HepG2 (cell line): ENCODE measurements around the gene NEDD4L. TPM values are rescaled to one million over a fixed set of nuclear protein-coding genes. Genes with fewer than 3 reads are reported as not detected.

Source experiments
- ATAC-seq: fragments of 200-7000 bp; cut with Tn5 transposase; 3 replicates; pipeline ENCODE4 v1.9.1; 2020; ENCODE audit warnings: mild to moderate bottlenecking, moderate library complexity
- BruUV-seq: library from RNA; stranded (reverse); fragments of 400-500 nt; replicated peaks from 2 replicates; lab custom pipeline; 2021; lab: Mats Ljungman, UMichigan
- CTCF ChIA-PET: fragments of 300-600 bp; formaldehyde crosslinking; extraction: SDS; loops from one replicate; lab custom pipeline; 2021; ENCODE audit warnings: low total read pairs, inconsistent platforms, low intra/inter-chr PET ratio; lab: Yijun Ruan, JAX
- POLR2A ChIA-PET: fragments of 350-600 bp; sonication (Branson Sonifier 250); formaldehyde crosslinking; loops from one replicate; lab custom pipeline; 2020; ENCODE audit warnings: antibody characterized with exemption, inconsistent platforms; lab: Yijun Ruan, JAX
- DNase-seq: peaks from one replicate; pipeline ENCODE4 v3.0.0-alpha.2; 2015; ENCODE audit warnings: low spot score
- FAIRE-seq: peaks from 3 replicates; lab custom pipeline; 2011; peaks lifted over from hg19 to GRCh38; lab: Jason Lieb, UNC
- H2AFZ ChIP-seq: one replicate; pipeline ENCODE4 v1.6.1; 2011; ENCODE audit warnings: low read length, inconsistent platforms
- H3K27ac ChIP-seq: fragments of 300-600 bp; 3 replicates; pipeline ENCODE4 v1.8.0; 2011; ENCODE audit warnings: mixed run types, mild to moderate bottlenecking, mixed read lengths, low read length, inconsistent platforms; ENCODE audit not compliant: insufficient read depth; ENCODE audit errors: extremely low read length
- H3K27me3 ChIP-seq, 2 experiments: fragments of 200-600 bp in 1 of 2; 2 replicates in 1 of 2; 3 replicates in 1 of 2; pipeline versions ENCODE4 v1.6.0 to v1.8.0; 2011; ENCODE audit warnings: low read length in 2 of 2, mild to moderate bottlenecking in 2 of 2, moderate library complexity in 2 of 2, inconsistent platforms in 1 of 2; ENCODE audit not compliant: insufficient read depth in 2 of 2, control insufficient read depth in 1 of 2
- H3K36me3 ChIP-seq, 2 experiments: fragments of 200-600 bp in 1 of 2; replicated peaks in 1 of 2; 2 replicates in 1 of 2; 3 replicates in 1 of 2; pipeline versions ENCODE4 v1.5.1 to v1.8.0; 2011; ENCODE audit warnings: low read length in 2 of 2, inconsistent platforms in 1 of 2; ENCODE audit not compliant: insufficient read depth in 2 of 2, control insufficient read depth in 1 of 2
- H3K4me1 ChIP-seq: 2 replicates; pipeline ENCODE4 v1.5.1; 2012; ENCODE audit warnings: low read length, inconsistent platforms; ENCODE audit not compliant: insufficient read depth
- H3K4me2 ChIP-seq: 2 replicates; pipeline ENCODE4 v1.6.0; 2011; ENCODE audit warnings: low read depth, low read length, inconsistent platforms
- H3K4me3 ChIP-seq, 3 experiments: fragments of 200-600 bp in 1 of 3; sonication (generic), shearing (Covaris generic) in 1 of 3; replicated peaks in 1 of 3; 2 replicates each; pipeline ENCODE4 v1.5.1; 2011 to 2016; ENCODE audit warnings: low read length in 3 of 3, inconsistent platforms in 2 of 3, low read depth in 2 of 3, mild to moderate bottlenecking in 2 of 3, control low read depth in 1 of 3, mixed read lengths in 1 of 3; ENCODE audit not compliant: insufficient read depth in 1 of 3
- H3K79me2 ChIP-seq: one replicate; pipeline ENCODE4 v1.6.1; 2011; ENCODE audit warnings: low read length, inconsistent platforms; ENCODE audit not compliant: insufficient read depth
- H3K9ac ChIP-seq: 2 replicates; pipeline ENCODE4 v1.6.0; 2011; ENCODE audit warnings: mild to moderate bottlenecking, low read depth, low read length, inconsistent platforms; ENCODE audit not compliant: insufficient read depth
- H3K9me3 ChIP-seq: 2 replicates; pipeline ENCODE4 v1.5.1; 2012; ENCODE audit warnings: mild to moderate bottlenecking, low read length
- H4K20me1 ChIP-seq: 2 replicates; pipeline ENCODE4 v1.6.0; 2011; ENCODE audit warnings: inconsistent platforms, mild to moderate bottlenecking, low read length, moderate library complexity; ENCODE audit not compliant: insufficient read depth
- CHD2 ChIP-seq: IDR thresholded peaks from 2 replicates; pipeline ENCODE4 v1.6.1; 2011; ENCODE audit warnings: low read depth, low read length, improper control_type of control experiment
- ELK4 ChIP-seq: sonication (generic); formaldehyde crosslinking; IDR thresholded peaks from 2 replicates; pipeline ENCODE4 v1.9.0; 2021; ENCODE audit warnings: missing genetic modification reagents, borderline replicate concordance
- EZH2 ChIP-seq: conservative IDR thresholded peaks from 2 replicates; pipeline ENCODE4 v1.6.1; 2012; ENCODE audit warnings: mild to moderate bottlenecking, low read depth, low read length, moderate library complexity
- FOXO1 ChIP-seq: sonication (generic); formaldehyde crosslinking; IDR thresholded peaks from 2 replicates; pipeline ENCODE4 v1.4.0; 2020; ENCODE audit warnings: missing genetic modification reagents
- HMG20B ChIP-seq: conservative IDR thresholded peaks from 2 replicates; pipeline ENCODE4 v1.6.1; 2016; ENCODE audit warnings: missing genetic modification reagents, missing compliant biosample characterization
- REST ChIP-seq, 2 experiments: IDR thresholded peaks; 2 replicates each; pipeline ENCODE4 v1.6.1; 2011 to 2012; ENCODE audit warnings: low read length in 2 of 2, borderline replicate concordance in 1 of 2, low read depth in 1 of 2, mild to moderate bottlenecking in 1 of 2, moderate library complexity in 1 of 2
- TFDP2 ChIP-seq: sonication (generic); formaldehyde crosslinking; IDR thresholded peaks from 2 replicates; pipeline ENCODE4 v1.4.0; 2020; ENCODE audit warnings: missing genetic modification reagents
- ZBTB10 ChIP-seq: sonication (generic); formaldehyde crosslinking; IDR thresholded peaks from 2 replicates; pipeline ENCODE4 v1.4.0; 2020; ENCODE audit warnings: missing genetic modification reagents, borderline replicate concordance
- ZNF30 ChIP-seq: sonication (generic); formaldehyde crosslinking; IDR thresholded peaks from 2 replicates; pipeline ENCODE4 v1.5.0; 2020; ENCODE audit warnings: mild to moderate bottlenecking, missing genetic modification reagents
- ZNF564 ChIP-seq: sonication (generic); formaldehyde crosslinking; IDR thresholded peaks from 2 replicates; pipeline ENCODE4 v1.8.1; 2023; ENCODE audit warnings: mild to moderate bottlenecking, missing genetic modification reagents
- ZNF660 ChIP-seq: sonication (generic); formaldehyde crosslinking; IDR thresholded peaks from 2 replicates; pipeline ENCODE4 v1.5.1; 2020; ENCODE audit warnings: mild to moderate bottlenecking, low read depth, missing genetic modification reagents, borderline replicate concordance
- ZNF768 ChIP-seq: sonication (generic); formaldehyde crosslinking; IDR thresholded peaks from 2 replicates; pipeline ENCODE4 v1.4.0; 2020; ENCODE audit warnings: missing genetic modification reagents
- ZNF777 ChIP-seq: sonication (generic); formaldehyde crosslinking; IDR thresholded peaks from 2 replicates; pipeline ENCODE4 v1.4.0; 2020; ENCODE audit warnings: missing genetic modification reagents
- WGBS: methylation state at CpG from one replicate; pipeline ENCODE4 v1.1.6; 2017; ENCODE audit warnings: low lambda C conversion rate; 5-methylcytosine and 5-hydroxymethylcytosine counted together
- in situ Hi-C: cut with HindIII; loops from 2 replicates; pipeline ENCODE4 v1.10.0; 2017; ENCODE audit warnings: low pct_unique_long_range_greater_than_20kb; ENCODE audit not compliant: extremely low pct_ligation_motif_present
- intact Hi-C: fragments of 100-400 bp; cut with micrococcal nuclease; formaldehyde crosslinking; loops from one replicate; pipeline ENCODE4 v1.10.0; 2022; ENCODE audit not compliant: unreplicated experiment
- polyA plus RNA-seq, 8 experiments: library from polyadenylated mRNA; depleted of rRNA in 3 of 8; stranded (reverse) in 7 of 8; unstranded in 1 of 8; fragments of >200 nt; fragmentation: Illumina TruSeq in 4 of 8; extraction: Trizol in 4 of 8; gene quantifications; 2 replicates each; pipeline versions ENCODE4 v1.2.1 to v1.2.3, GENCODE V29; 2011 to 2016; ENCODE audit warnings: low read depth in 4 of 8, missing spikeins in 1 of 8, mixed read lengths in 1 of 8; ENCODE audit not compliant: insufficient read depth in 1 of 8
- total RNA-seq, 5 experiments: library from RNA; depleted of rRNA; stranded (reverse); fragments of >200 nt; fragmentation: Illumina TruSeq; extraction: Trizol; gene quantifications; 2 replicates each; pipeline ENCODE4 v1.2.3, GENCODE V29; 2016; ENCODE audit warnings: low read depth in 1 of 5

The NEDD4L gene
- total and polyA plus RNA-seq, 2 of the 13 experiments (the other 11 are each of a cell fraction or from before 2014, with no cell fraction given) = 168 to 390 TPM

- TF ChIP-seq ZBTB10 (CRISPR knock-in tag) (no peak), ZNF768 (CRISPR knock-in tag) (no peak), ZNF30 (CRISPR knock-in tag) (no peak), ELK4 (CRISPR knock-in tag) (no peak), FOXO1 (CRISPR knock-in tag) (no peak)
Measured at GRCh38 chr18:58348517-58348916, 304.5 kb downstream of the NEDD4L start (continued).

GRCh38 chr18:58348951-58349350 is 304.9 kb downstream of the NEDD4L start:
- Histone ChIP-seq H3K9ac (no peak overlapping the region), H3K79me2 (no peaks in the 10 kb centered on the region), H3K27me3 (no peaks in the 10 kb centered on the region), H3K4me3 (no peak overlapping the region), H3K27ac (no peak overlapping the region), H4K20me1 (no peaks in the 10 kb centered on the region), H2AFZ (no peak overlapping the region), H3K9me3 (no peaks in the 10 kb centered on the region), H3K4me1 (no peaks in the 10 kb centered on the region), H3K4me2 (no peak overlapping the region), H3K36me3 (peaks cover 1 to 54% of the 10 kb centered on the region in 2 experiments; a peak in 4 of 5 replicates)
- in situ Hi-C loops = no loop called here
- no peak for DNase-seq
- POLR2A ChIA-PET = no interaction called here
- no TSS peak for BruUV-seq
- CTCF ChIA-PET = no interaction called here
- FAIRE-seq = no peak
- no peak for ATAC-seq
- 95% methylated on average over 2 of the region's 7 CpGs for WGBS
- intact Hi-C loops = no loop called here
- no peak for TF ChIP-seq ZNF564 (CRISPR knock-in tag)
- TF ChIP-seq REST (IDR thresholded peaks at IDR 0.05; ENCODE audit: borderline replicate concordance in 1 of 2, low read depth in 1 of 2, low read length in 2 of 2) = no peak
- TF ChIP-seq ZNF660 (CRISPR knock-in tag) = no peak
- TF ChIP-seq EZH2 = no peak
- TF ChIP-seq FOXO1 (CRISPR knock-in tag) = no peak
- no peak for TF ChIP-seq ZNF777 (CRISPR knock-in tag)
- no peak for TF ChIP-seq HMG20B (CRISPR knock-in tag)
- TF ChIP-seq TFDP2 (CRISPR knock-in tag) = no peak
- no peak for TF ChIP-seq CHD2
